GM21723 (cell line): Measurements from ENCODE around the gene FUT6.
"Not testable (repeated sequence)": the region's sequence is repeated elsewhere in the genome, so short reads cannot be mapped to it uniquely, and the experiment has no call there.

ENCODE experiments used
- ATAC-seq: cut with Tn5 transposase; IDR thresholded peaks from one replicate; pipeline ENCODE4 v1.9.1; 2021; ENCODE audit warnings: mild to moderate bottlenecking, moderate library complexity; ENCODE audit not compliant: unreplicated experiment

The FUT6 gene

GRCh38 chr19:5839065-5840017, at the start of gene FUT6:
TSS of gene FUT6 (minus strand) at chr19:5839702. CDS start at chr19:5832567, 7,135 bp downstream.
- no peak for ATAC-seq

- ATAC-seq: not testable (repeated sequence)
These were observed 44.7 kb upstream of the FUT6 start for GRCh38 chr19:5884065-5884811.

GRCh38 chr19:5883157-5883873, 43.8 kb upstream of the FUT6 start:
- ATAC-seq: not testable (repeated sequence)

- ATAC-seq: no peak
These were observed 43.0 kb upstream of the FUT6 start for GRCh38 chr19:5882421-5882968.

- no peak for ATAC-seq
These were observed 42.2 kb upstream of the FUT6 start for GRCh38 chr19:5881543-5882299.

GRCh38 chr19:5880604-5881078, 41.1 kb upstream of the FUT6 start:
- no peak for ATAC-seq

- ATAC-seq: no peak
These were observed 40.7 kb upstream of the FUT6 start for GRCh38 chr19:5880196-5880595.

- no peak for ATAC-seq
These were observed 38.4 kb upstream of the FUT6 start for GRCh38 chr19:5877882-5878281.

- ATAC-seq: no peak
These were observed 37.9 kb upstream of the FUT6 start for GRCh38 chr19:5877427-5877826.

GRCh38 chr19:5874496-5874895, 35.0 kb upstream of the FUT6 start:
- not testable (repeated sequence) for ATAC-seq

GRCh38 chr19:5873617-5874199, 34.2 kb upstream of the FUT6 start:
- ATAC-seq: no peak

GRCh38 chr19:5870986-5871394, 31.5 kb upstream of the FUT6 start:
- no peak for ATAC-seq

GRCh38 chr19:5867201-5868136, 28.0 kb upstream of the FUT6 start:
- no peak for ATAC-seq

GRCh38 chr19:5865772-5866171, 26.3 kb upstream of the FUT6 start:
- ATAC-seq: no peak

GRCh38 chr19:5864725-5865486, 25.4 kb upstream of the FUT6 start:
- no peak for ATAC-seq

GRCh38 chr19:5864013-5864720, 24.7 kb upstream of the FUT6 start:
- no peak for ATAC-seq

- no peak for ATAC-seq
These were observed 23.6 kb upstream of the FUT6 start for GRCh38 chr19:5863030-5863665.
